HCT116 (cell line): ENCODE results near the gene TENT5A.

Source experiments
- CTCF ChIP-seq, 3 experiments: fragments of 200-600 bp in 1 of 3; sonication (generic) in 1 of 3; IDR thresholded peaks in 2 of 3; conservative IDR thresholded peaks in 1 of 3; 2 replicates each; pipeline ENCODE4 v1.5.1; 2012 to 2017; ENCODE audit warnings: low read depth in 2 of 3, low read length in 2 of 3, antibody characterized with exemption in 1 of 3, borderline replicate concordance in 1 of 3, control low read depth in 1 of 3, mild to moderate bottlenecking in 1 of 3, mixed read lengths in 1 of 3, mixed run types in 1 of 3, moderate library complexity in 1 of 3; ENCODE audit not compliant: insufficient read depth in 1 of 3
- EGR1 ChIP-seq: IDR thresholded peaks from 2 replicates; pipeline ENCODE4 v1.6.1; 2012; ENCODE audit warnings: low read depth
- EZH2 ChIP-seq: fragments of 200-600 bp; sonication (generic); IDR thresholded peaks from 2 replicates; pipeline ENCODE4 v1.6.1; 2017; ENCODE audit warnings: antibody characterized with exemption, mixed run types
- EZH2phosphoT487 ChIP-seq: fragments of 200-600 bp; IDR thresholded peaks from 2 replicates; pipeline ENCODE4 v1.6.1; 2018; ENCODE audit warnings: antibody characterized with exemption, borderline replicate concordance
- JUND ChIP-seq: IDR thresholded peaks from 2 replicates; pipeline ENCODE4 v1.6.1; 2012
- MAX ChIP-seq: IDR thresholded peaks from 2 replicates; pipeline ENCODE4 v1.6.1; 2012
- POLR2A ChIP-seq: IDR thresholded peaks from 2 replicates; pipeline ENCODE4 v1.7.0; 2011; ENCODE audit warnings: borderline replicate concordance; ENCODE audit not compliant: insufficient read depth, insufficient read length; ENCODE audit errors: extremely low read depth
- POLR2AphosphoS5 ChIP-seq: IDR thresholded peaks from 2 replicates; pipeline ENCODE4 v1.6.1; 2011; ENCODE audit warnings: mild to moderate bottlenecking, low read depth, low read length, moderate library complexity
- RAD21 ChIP-seq: IDR thresholded peaks from 2 replicates; pipeline ENCODE4 v1.6.1; 2012; ENCODE audit warnings: low read depth, mild to moderate bottlenecking
- YY1 ChIP-seq: IDR thresholded peaks from 2 replicates; pipeline ENCODE4 v1.6.1; 2011; ENCODE audit warnings: low read length, low read depth, moderate library complexity, mild to moderate bottlenecking; ENCODE audit not compliant: insufficient replicate concordance; ENCODE audit errors: extremely low read depth
- ZBTB33 ChIP-seq: IDR thresholded peaks from 2 replicates; pipeline ENCODE4 v1.6.1; 2011; ENCODE audit warnings: mild to moderate bottlenecking, low read length, moderate library complexity; ENCODE audit not compliant: insufficient replicate concordance; ENCODE audit errors: extremely low read depth
- ZNF274 ChIP-seq: fragments of 200-500 bp; sonication (Bioruptor generic); IDR thresholded peaks from 2 replicates; pipeline ENCODE4 v1.6.1; 2014; ENCODE audit warnings: mild to moderate bottlenecking, low read depth, low read length, inconsistent platforms

- TF ChIP-seq CTCF (IDR thresholded peaks at IDR 0.05 in 2 of 3, conservative IDR thresholded peaks at IDR 0.05 in 1 of 3; ENCODE audit: borderline replicate concordance in 1 of 3, insufficient read depth in 1 of 3, low read depth in 2 of 3, low read length in 2 of 3), result no peak
- peak; percentile 18 for TF ChIP-seq POLR2A
- no peak for TF ChIP-seq JUND
- TF ChIP-seq POLR2AphosphoS5, result no peak
- TF ChIP-seq EZH2, result no peak
- TF ChIP-seq EZH2phosphoT487, result no peak
- no peak for TF ChIP-seq ZBTB33
- no peak for TF ChIP-seq YY1
- no peak for TF ChIP-seq ZNF274
- TF ChIP-seq MAX, result no peak; the same call in 1 of the 2 replicates
- TF ChIP-seq RAD21, result 0 out of 2 replicates have a peak, but pooled peaks have one; percentile 4
- no peak for TF ChIP-seq EGR1
Observed at GRCh38 chr6:81751388-81752083, 945 bp downstream of the TENT5A start.
